ENCODE results near the gene NOP9.

The NOP9 gene

GRCh38 chr14:24283796-24284460, 15.7 kb upstream of the NOP9 start:
- DNase-seq = no peak

DNA sequence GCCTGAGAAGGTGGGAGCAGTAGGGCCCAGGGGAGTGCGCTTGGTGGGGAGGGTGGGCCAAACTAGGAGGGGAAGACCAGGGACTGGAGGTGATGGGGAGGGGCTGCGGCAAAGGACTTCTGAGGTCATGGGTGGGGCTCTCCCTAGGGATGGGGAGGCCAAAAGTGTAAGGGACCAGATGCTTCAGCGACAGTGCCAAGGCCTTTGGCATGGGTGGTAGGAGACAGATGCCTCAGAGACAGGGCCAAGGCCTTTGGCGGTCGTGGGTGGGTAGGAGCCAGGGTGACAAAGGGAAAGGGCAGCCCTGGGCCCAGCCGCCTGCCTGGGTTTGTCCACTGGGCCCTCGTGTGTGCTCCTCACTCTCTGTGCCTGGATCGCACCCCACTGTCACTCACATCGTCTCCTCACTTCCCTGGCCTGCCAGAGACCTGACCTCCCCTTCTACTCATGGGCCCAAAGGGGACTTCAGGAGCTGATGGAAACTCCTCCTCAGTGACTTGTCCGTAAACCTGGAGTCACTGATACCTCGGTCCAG, 15.1 kb upstream of the NOP9 start:
- no peak for DNase-seq

- no peak for DNase-seq
Observed at GRCh38 chr14:24285351-24285750, 14.3 kb upstream of the NOP9 start.

DNA sequence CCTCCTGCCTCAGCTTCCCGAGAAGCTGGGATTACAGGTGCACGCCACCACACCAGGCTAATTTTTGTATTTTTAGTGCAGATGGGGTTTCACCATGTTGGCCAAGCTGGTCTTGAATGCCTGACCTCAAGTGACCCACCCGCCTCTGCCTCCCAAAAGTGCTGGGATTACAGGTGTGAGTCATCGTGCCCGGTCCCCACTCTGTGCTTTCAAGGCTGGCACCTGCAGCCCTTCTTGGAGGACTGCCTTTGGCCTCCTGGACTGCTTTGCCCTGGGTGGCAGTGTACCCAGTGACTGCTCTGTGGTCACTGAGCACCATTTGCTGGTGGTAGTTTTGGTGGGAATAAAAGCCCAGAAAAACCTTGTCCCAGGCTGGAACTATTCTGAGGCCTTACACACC, 12.7 kb upstream of the NOP9 start:
- DNase-seq = no peak

- no peak for DNase-seq
Observed at GRCh38 chr14:24289649-24290280, 9.9 kb upstream of the NOP9 start.

DNA sequence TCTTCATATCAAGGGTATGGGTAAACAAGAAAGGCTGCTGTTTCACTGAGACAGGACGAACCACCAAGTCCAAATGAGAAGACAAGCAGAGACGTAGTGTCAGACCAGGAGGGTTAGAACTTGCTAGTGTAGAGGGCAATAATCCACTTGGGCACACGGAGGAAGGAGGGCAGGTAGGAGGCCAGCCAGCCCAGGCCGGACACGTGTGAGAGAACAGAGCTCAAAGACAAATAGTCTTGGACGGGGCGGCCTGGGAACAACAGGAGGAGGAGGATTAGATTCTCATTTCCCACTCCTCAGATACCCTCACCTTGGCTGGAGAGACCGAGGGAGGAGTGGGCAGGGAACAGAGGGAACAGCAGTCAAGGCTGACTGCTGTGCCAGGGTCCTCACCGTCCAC, 8.9 kb upstream of the NOP9 start:
- DNase-seq = no peak

GRCh38 chr14:24291446-24292117, 8.1 kb upstream of the NOP9 start:
- no peak for DNase-seq

DNA sequence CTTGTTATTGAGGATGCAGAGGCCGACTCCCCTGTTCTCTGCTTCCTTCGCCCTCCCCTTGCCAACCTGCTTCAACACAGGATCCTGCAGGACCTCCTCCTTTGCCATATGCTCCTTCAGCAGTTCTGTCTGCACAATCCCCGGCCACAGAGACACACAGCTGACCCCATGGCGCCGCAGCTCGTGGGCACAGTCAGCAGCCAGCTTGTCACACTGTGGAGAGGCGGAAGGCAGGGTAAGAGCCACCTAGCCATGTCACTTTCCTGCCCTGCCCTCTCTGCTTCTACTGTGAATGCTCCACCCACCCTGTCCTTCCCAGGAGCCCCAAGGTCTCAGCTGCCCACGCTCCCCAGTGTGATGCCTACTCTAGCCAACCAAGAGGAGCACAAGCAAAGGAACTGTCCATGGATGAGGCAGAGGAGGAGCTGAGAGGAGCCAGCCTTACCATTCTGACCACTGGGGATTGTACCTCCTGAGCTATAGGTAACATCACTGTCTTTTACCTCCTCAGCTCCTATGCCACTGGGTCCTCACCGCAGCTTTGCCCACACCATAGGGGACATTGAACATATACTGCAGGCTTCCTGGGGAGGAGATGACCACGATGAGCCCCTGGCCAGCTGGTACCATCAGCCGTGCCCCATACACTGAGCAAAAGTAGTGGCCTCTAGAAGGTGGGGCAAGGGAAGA, 7.4 kb upstream of the NOP9 start:
- DNase-seq = no peak

DNA sequence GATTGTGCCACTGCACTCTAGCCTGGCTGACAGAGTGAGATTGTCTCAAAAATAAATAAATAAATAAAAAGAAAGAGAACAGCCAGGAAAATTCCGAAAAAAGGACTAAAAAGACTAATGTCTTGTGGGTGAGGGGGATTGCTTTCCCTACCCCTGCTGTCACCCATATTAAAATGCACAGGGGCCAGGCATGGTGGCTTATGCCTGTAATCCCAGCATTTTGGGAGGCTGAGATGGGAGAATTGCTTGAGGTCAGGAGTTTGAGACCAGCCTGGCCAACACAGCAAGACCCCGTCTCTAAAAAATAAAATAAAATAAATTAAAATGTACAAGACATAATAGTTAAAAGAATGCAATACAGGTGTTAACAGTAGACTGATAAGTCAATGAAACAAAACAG, 6.1 kb upstream of the NOP9 start:
- DNase-seq = no peak

- peak; percentile 81 to 84 for DNase-seq
Observed at GRCh38 chr14:24296341-24297157, 3.1 kb upstream of the NOP9 start.

- no peak for DNase-seq
Observed at GRCh38 chr14:24297190-24297964, 2.3 kb upstream of the NOP9 start.

- DNase-seq = no peak
Observed at GRCh38 chr14:24298892-24299254, 777 bp upstream of the NOP9 start.

GRCh38 chr14:24300326-24300980, 803 bp downstream of the NOP9 start:
- no peak for DNase-seq

- no peak for DNase-seq
Observed at GRCh38 chr14:24304019-24304387, 4.4 kb downstream of the NOP9 start.

- no peak for DNase-seq
Observed at GRCh38 chr14:24307156-24307574, 7.5 kb downstream of the NOP9 start.

- DNase-seq = peak; percentile 67 to 74
Observed at GRCh38 chr14:24307575-24308341, 8.1 kb downstream of the NOP9 start, which contains the start of gene CIDEB. CIDEB (minus strand) TSS chr14:24307977; CDS start chr14:24307858, 119 bp downstream.

DNA sequence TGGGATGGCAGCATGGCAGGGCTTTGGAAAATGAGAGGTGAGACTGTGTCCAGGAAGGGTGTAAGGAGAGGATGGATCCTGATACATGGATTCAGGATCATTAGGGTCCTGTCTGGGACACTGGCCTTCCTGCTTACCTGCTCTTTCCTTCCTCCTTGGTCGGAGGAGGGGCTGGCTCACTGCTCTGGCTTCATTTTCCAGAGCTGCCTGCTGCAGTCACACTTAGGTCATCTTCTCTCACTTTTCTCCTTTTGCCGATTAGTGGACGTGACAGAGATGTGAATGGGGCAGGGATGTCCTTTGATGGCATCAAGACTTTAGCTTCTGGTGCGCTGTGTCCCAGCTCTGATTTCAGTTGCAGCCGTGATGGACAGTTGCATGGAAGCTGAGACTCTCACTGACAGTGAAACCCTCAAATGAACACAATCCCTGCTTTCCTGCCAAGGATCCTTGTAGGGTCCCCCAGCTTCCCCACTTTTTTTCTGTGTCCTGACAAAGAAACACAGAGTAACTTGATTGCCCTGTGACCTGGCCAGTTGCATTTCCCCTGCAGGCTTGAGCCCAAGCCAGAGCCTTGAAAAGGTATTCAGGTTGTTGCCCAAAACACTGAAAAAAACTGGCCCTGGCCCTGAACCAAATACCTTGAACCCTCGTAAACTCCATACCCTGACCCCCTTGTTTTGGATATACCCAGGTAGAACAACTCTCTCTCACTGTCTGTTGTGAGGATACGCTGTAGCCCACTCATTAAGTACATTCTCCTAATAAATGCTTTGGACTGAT, 8.9 kb downstream of the NOP9 start:
- no peak for DNase-seq

- DNase-seq = no peak
Observed at GRCh38 chr14:24309538-24310264, 10.1 kb downstream of the NOP9 start, which contains the start of gene LTB4R2. LTB4R2 (plus strand) TSS chr14:24310140; CDS start chr14:24310665, 525 bp downstream.

- DNase-seq = no peak
Observed at GRCh38 chr14:24310265-24310645, 10.6 kb downstream of the NOP9 start.
